BE2C (cell line): ENCODE results near the gene SPATA2L.

Experiments used
- DNase-seq: peaks from one replicate; pipeline ENCODE4 v3.0.0-alpha.2; 2020
- H3K27me3 ChIP-seq: fragments of 250-450 bp; sonication (Bioruptor Pico); 2 replicates; pipeline ENCODE4 v1.5.1; 2020; ENCODE audit warnings: mild to moderate bottlenecking
- H3K36me3 ChIP-seq: fragments of 250-450 bp; sonication (Bioruptor Pico); 2 replicates; pipeline ENCODE4 v1.5.1; 2020; ENCODE audit warnings: mild to moderate bottlenecking
- H3K4me1 ChIP-seq: fragments of 250-450 bp; sonication (Bioruptor Pico); 2 replicates; pipeline ENCODE4 v1.5.1; 2020
- H3K4me3 ChIP-seq: 2 replicates; pipeline ENCODE4 v1.5.1; 2011; ENCODE audit warnings: low read depth, low read length
- H3K9me3 ChIP-seq: fragments of 250-450 bp; sonication (Bioruptor Pico); 2 replicates; pipeline ENCODE4 v1.5.1; 2020
- CTCF ChIP-seq: IDR thresholded peaks from 2 replicates; pipeline ENCODE4 v1.5.1; 2012; ENCODE audit warnings: mild to moderate bottlenecking, low read depth, low read length

The SPATA2L gene

GRCh38 chr16:89709716-89710432, 8.4 kb upstream of the SPATA2L start:
- no peak for TF ChIP-seq CTCF
- no peaks in the 10 kb centered on the region for H3K27me3 ChIP-seq
- no peaks in the 10 kb centered on the region for H3K36me3 ChIP-seq
- no peak overlapping the region for H3K4me3 ChIP-seq
- H3K4me1 ChIP-seq, result peaks cover 3% of the 10 kb centered on the region; the same call in 1 of the 2 replicates
- H3K9me3 ChIP-seq, result no peaks in the 10 kb centered on the region
- no peak for DNase-seq

GRCh38 chr16:89709166-89709565, 7.7 kb upstream of the SPATA2L start:
- H3K4me1 ChIP-seq, result peaks cover 3% of the 10 kb centered on the region; the same call in 1 of the 2 replicates
- no peak for TF ChIP-seq CTCF

GRCh38 chr16:89708481-89708931, 7.0 kb upstream of the SPATA2L start:
- H3K4me1 ChIP-seq, result peaks cover 3% of the 10 kb centered on the region; the same call in 1 of the 2 replicates
- no peaks in the 10 kb centered on the region for H3K9me3 ChIP-seq
- no peaks in the 10 kb centered on the region for H3K36me3 ChIP-seq
- no peaks in the 10 kb centered on the region for H3K27me3 ChIP-seq
- TF ChIP-seq CTCF, result no peak
- H3K4me3 ChIP-seq, result no peak overlapping the region
- no peak for DNase-seq

More at GRCh38 chr16:89709166-89709565, 7.7 kb upstream of the SPATA2L start:
- Histone ChIP-seq H3K9me3 (no peaks in the 10 kb centered on the region), H3K4me3 (no peak overlapping the region), H3K36me3 (no peaks in the 10 kb centered on the region), H3K27me3 (no peaks in the 10 kb centered on the region)
- DNase-seq, result no peak

GRCh38 chr16:89707695-89708094, 6.2 kb upstream of the SPATA2L start:
- peaks cover 3% of the 10 kb centered on the region; the same call in 1 of the 2 replicates for H3K4me1 ChIP-seq
- no peak for TF ChIP-seq CTCF
- H3K4me3 ChIP-seq, result no peak overlapping the region
- H3K27me3 ChIP-seq, result no peaks in the 10 kb centered on the region
- H3K9me3 ChIP-seq, result no peaks in the 10 kb centered on the region
- H3K36me3 ChIP-seq, result no peaks in the 10 kb centered on the region
- no peak for DNase-seq

- Histone ChIP-seq H3K36me3 (no peaks in the 10 kb centered on the region), H3K4me3 (peak overlapping the region; percentile 35), H3K27me3 (no peaks in the 10 kb centered on the region), H3K4me1 (peaks cover 3% of the 10 kb centered on the region; the same call in 1 of the 2 replicates), H3K9me3 (no peaks in the 10 kb centered on the region)
- TF ChIP-seq CTCF, result no peak
- DNase-seq, result no peak
Observed at GRCh38 chr16:89706518-89707260, 5.2 kb upstream of the SPATA2L start.

GRCh38 chr16:89705006-89705405, 3.5 kb upstream of the SPATA2L start:
- no peak for TF ChIP-seq CTCF
- no peaks in the 10 kb centered on the region for H3K36me3 ChIP-seq
- no peaks in the 10 kb centered on the region for H3K9me3 ChIP-seq
- peaks cover 4% of the 10 kb centered on the region; the same call in 1 of the 2 replicates for H3K4me1 ChIP-seq
- no peak overlapping the region for H3K4me3 ChIP-seq
- DNase-seq, result no peak
- H3K27me3 ChIP-seq, result no peaks in the 10 kb centered on the region
